Effector CD4-positive, alpha-beta T cell (primary cell): ENCODE measurements around the gene TMEM108.

Experiments
- DNase-seq: peaks from one replicate; pipeline ENCODE4 v3.0.0-alpha.2; 2020

The TMEM108 gene

DNA sequence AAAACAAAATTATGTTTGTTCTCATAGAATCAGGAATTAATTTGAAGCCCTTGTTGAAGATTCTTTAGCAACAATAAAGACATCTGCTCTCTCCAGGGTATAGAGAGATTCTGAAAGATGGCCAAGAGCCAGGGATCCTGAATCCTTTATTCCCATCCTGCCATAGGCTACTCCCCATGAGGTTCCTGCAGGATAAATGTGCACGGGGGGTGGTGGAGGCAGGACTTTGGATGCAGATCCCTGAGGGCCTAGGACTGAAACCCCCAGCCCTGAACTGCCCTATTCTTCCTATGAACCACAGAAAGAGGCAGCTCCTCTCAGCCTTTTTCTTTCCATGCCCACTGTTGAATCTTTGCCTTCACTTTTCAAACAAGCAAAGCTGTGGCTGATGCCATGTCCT, 17.1 kb downstream of the TMEM108 start:
- no peak for DNase-seq

- no peak for DNase-seq
These were observed 20.1 kb downstream of the TMEM108 start for GRCh38 chr3:133058243-133058642.

DNA sequence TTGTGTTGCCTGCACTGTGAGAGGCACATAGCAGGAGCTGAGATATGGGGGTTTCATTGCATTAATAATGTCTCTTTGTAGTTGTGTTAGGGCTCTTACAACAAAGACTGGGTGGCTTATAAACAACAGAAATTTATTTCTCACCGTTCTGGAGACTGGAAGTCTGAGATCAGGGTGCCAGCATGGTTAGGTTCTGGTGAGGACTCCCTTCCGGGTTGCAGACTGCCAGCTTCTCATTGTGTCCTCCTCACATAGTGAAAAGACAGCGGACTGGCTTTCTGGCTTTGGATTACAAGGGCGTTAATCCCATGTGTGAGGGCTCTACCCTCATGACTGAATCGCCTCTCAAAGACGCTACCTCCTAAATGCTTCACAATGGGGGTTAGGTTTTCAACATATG, 20.6 kb downstream of the TMEM108 start:
- no peak for DNase-seq

GRCh38 chr3:133065193-133065961, 27.2 kb downstream of the TMEM108 start:
- DNase-seq, result no peak

- DNase-seq, result no peak
These were observed 27.8 kb downstream of the TMEM108 start for GRCh38 chr3:133066026-133066425.

DNA sequence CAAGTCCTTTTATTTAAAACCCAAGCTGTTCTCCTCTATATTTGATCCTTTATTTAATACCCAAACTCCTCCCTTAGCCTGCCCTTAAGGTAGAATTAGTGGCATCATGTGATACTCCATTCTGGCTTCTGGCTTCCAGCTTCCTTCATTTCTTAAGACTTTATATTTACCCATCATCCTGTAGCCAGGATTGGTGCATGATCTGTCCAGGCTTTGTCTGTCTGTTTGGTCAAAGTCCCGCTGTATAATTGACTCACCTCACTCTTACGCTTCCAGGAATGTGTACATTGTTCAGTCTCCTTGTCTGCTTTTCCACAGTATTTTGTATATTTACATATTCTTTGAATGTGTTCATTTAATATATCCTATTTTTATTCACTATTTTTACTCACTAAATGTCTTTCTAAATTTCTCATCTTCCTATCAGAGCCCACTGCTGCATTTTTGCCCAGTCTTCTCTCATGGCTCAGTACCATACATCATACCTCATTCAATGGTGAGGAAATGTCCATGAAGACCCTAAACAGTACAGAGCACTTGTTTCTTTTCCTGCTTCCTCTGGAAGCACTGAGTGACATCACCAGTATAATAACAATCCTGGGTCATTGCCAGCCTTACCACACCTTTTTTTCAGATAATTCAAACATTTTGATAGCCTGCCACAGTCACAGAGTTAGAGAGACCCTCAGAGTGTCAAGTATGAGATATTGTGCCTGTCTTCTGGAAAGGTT, 31.5 kb downstream of the TMEM108 start:
- no peak for DNase-seq

DNA sequence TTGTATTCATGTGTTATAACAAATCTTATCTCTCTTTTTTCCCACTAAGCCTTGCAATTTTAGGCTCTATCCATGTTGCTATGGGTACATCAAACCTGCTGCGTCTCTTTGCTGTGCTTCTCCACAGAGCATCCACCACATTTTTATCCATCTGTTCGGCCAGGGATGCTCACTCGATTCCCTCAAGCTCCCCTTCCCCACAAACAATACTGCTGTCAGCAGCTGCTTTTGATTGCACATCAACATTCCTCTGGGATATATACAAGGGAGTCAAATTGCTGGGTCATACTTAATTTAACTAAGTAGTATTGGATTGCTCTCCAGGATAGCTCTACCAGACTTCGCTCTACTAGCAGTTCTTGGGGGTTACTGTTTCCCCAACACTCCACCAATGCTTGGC, 36.8 kb downstream of the TMEM108 start:
- no peak for DNase-seq

GRCh38 chr3:133077688-133078087, 39.5 kb downstream of the TMEM108 start:
- DNase-seq, result no peak

- no peak for DNase-seq
These were observed 41.4 kb downstream of the TMEM108 start for GRCh38 chr3:133079621-133080020.

- no peak for DNase-seq
These were observed 42.8 kb downstream of the TMEM108 start for GRCh38 chr3:133081016-133081415.

DNA sequence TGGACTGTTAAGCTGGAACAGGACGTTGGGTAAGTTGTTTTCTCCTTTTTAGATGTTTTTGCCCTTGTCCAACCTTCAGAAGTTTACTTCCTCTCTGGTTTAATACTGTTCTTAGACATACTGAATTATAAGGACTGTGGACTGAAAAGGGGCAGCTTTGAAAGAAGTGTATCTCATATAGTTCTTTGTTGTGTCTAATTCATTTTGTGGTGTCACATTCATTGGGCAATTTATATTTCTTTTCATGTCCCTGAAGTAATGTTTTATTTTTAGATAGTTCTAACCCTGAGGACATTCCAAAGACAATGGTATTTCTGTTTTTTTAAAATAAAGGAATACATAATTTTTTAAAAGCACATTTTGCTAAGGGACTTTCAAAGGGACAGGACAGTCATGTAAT, 45.2 kb downstream of the TMEM108 start:
- DNase-seq, result no peak

DNA sequence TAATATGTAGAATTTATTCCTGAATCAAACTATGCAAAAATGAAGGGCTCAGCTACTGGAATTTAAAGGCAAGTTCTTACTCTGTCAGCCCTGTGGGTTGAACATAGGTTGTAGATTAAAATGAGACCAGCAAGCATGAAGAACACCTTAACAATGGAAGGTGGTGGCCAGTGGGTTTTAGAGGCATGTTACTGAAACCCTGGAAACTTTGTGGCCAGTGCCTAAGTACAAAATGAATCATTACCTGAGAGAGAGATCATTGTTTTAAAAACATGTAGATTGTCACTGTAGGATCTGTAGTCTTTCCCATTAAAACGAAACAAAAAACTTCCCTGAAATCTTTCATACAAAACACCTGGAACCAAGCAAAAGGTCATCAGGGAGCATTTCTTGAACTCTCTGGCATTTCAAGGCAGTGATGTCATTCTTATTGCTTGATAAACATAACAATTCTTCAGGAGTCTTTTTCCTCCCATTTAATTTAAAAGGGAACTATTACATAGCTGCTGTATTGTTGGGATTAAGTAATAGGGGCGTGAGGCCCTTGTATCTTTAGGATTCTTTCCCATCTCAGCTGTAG, 51.8 kb downstream of the TMEM108 start:
- DNase-seq, result no peak

DNA sequence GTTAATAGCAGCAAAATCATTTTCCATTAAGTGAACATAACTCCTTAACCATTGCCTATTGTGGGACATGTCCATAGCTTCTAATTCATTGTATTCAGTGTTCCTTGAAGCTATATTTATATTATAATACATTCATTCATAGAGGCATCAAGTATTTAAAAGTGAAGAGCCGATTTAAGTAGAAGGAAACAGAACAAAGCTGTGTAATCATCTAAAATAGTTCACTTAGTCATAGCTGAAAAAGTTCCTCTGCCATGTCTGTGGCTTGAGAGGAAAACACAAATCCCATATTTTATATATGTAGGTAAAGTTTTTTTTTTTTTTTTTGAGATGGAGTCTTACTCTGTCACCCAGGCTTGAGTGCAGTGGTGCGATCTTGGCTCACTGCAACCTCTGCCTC, 54.5 kb downstream of the TMEM108 start:
- DNase-seq, result no peak

GRCh38 chr3:133093366-133093765, 55.2 kb downstream of the TMEM108 start:
- no peak for DNase-seq

- no peak for DNase-seq
These were observed 58.9 kb downstream of the TMEM108 start for GRCh38 chr3:133096900-133097613.

- DNase-seq, result no peak
These were observed 65.5 kb downstream of the TMEM108 start for GRCh38 chr3:133103706-133104105.

GRCh38 chr3:133106169-133106568, 68.0 kb downstream of the TMEM108 start:
- no peak for DNase-seq

- no peak for DNase-seq
These were observed 74.5 kb downstream of the TMEM108 start for GRCh38 chr3:133112666-133113065.

GRCh38 chr3:133113526-133113925, 75.3 kb downstream of the TMEM108 start:
- no peak for DNase-seq

DNA sequence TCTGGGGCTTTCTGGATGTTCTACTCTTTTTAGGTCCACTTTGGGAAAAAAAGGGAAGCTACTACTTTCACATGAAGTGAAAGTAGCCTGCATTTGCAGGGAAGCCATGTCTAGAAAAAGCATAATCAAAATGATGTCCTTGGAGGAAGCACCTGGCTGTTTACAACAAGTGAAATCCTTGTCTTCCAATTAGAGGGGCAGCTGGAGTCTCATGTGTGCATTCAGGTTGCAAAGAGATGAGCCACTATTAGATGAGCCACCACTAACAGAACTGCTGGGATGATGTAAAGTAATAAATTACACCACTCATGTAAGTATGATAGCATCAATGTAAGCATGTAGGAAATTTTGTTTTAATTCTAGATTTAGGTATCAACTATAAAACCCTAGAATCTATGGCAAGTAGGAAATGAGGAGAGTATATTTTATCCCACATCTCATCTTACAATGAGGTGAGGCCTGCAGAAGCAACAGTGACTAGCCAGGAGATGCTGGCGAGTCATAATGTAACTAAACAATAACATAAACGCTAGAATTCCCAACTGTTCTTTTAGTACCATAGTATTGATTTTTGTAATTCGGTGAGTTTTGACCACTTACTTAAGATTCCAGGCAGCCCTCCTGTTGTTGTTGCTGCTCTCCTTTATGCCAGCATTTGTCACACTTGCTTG, 75.9 kb downstream of the TMEM108 start:
- DNase-seq, result no peak

- no peak for DNase-seq
These were observed 77.0 kb downstream of the TMEM108 start for GRCh38 chr3:133115176-133115575.

GRCh38 chr3:133117342-133117741, 79.2 kb downstream of the TMEM108 start:
- DNase-seq, result no peak

DNA sequence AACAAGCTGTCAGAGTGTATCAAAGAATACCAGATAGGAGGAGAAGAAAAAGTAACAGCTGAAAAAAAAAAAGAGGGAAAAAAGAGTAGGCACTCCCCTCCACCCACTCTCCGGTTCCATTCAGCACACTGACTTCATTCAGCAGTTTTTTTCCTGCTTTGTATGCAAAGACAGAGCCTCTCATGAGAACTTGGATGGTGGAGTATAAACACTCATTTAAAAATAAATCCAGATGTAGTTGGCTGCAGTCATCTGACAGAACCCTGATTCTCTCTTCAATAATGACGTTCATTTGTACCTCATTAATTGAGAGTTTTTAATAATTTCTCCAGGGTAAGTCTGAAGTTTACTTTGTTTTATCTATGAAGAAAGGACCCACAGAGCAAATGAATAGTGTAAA, 81.0 kb downstream of the TMEM108 start:
- no peak for DNase-seq
